ENCODE measurements around the gene AFF3.

DNA sequence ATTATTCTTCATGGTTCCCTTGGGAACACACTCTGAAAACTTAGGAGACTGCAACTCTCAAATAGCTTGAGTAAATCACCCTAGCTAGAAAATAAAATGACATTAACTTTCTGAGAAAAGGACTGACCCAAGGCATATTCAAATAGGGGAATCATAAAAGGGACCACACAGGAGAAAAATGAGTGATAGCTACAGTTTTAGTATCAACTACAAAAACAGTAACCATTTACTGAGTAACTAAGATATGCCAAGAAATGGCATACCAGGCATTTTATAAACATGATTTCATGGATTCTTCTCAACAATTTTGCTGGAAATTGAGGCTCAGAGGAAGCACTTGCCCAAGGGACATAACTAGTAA lies 84.5 kb downstream of the AFF3 start:
- TF ChIP-seq, protein P1, sequence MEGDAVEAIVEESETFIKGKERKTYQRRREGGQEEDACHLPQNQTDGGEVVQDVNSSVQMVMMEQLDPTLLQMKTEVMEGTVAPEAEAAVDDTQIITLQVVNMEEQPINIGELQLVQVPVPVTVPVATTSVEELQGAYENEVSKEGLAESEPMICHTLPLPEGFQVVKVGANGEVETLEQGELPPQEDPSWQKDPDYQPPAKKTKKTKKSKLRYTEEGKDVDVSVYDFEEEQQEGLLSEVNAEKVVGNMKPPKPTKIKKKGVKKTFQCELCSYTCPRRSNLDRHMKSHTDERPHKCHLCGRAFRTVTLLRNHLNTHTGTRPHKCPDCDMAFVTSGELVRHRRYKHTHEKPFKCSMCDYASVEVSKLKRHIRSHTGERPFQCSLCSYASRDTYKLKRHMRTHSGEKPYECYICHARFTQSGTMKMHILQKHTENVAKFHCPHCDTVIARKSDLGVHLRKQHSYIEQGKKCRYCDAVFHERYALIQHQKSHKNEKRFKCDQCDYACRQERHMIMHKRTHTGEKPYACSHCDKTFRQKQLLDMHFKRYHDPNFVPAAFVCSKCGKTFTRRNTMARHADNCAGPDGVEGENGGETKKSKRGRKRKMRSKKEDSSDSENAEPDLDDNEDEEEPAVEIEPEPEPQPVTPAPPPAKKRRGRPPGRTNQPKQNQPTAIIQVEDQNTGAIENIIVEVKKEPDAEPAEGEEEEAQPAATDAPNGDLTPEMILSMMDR (IDR thresholded peaks at IDR 0.05; ENCODE audit: poor library complexity), result no peak
- TF ChIP-seq EZH2phosphoT487 (IDR thresholded peaks at IDR 0.05; ENCODE audit: low read depth, severe bottlenecking, unreplicated experiment), result no peak

Measured in hepatocyte (in vitro differentiated cells).